Activated T-cell treated with anti-CD3 and anti-CD28 coated beads, Interleukin-2, amount 50 U/mL, for 72 hours (primary cell): Measurements from ENCODE around the gene NOL3. TPM values are rescaled to one million over a fixed set of nuclear protein-coding genes. Genes with fewer than 3 reads are reported as not detected.

ENCODE experiments used
- ATAC-seq, 2 donors: fragments of 150-1000 bp; cut with Tn5 transposase; replicated peaks in 1 of 2; 2 replicates each; pipeline ENCODE4 v1.10.0; 2021; ENCODE audit warnings: moderate library complexity in 2 of 2, mild to moderate bottlenecking in 1 of 2
- DNase-seq, 2 donors: peaks; one replicate each; pipeline ENCODE4 v3.0.0; 2021 to 2022; ENCODE audit warnings: mixed read lengths in 1 of 2
- H3K27ac Mint-ChIP-seq: one replicate; pipeline ENCODE4 v1.8.0; 2022; ENCODE audit warnings: mild to moderate bottlenecking, moderate library complexity, mixed read lengths
- H3K27me3 Mint-ChIP-seq: one replicate; pipeline ENCODE4 v1.8.0; 2022; ENCODE audit warnings: low read depth, mixed read lengths
- H3K36me3 Mint-ChIP-seq, 2 donors: one replicate each; pipeline ENCODE4 v1.8.0; 2022; ENCODE audit warnings: mixed read lengths in 2 of 2, mild to moderate bottlenecking in 1 of 2; ENCODE audit not compliant: insufficient read depth in 2 of 2
- H3K4me1 Mint-ChIP-seq: one replicate; pipeline ENCODE4 v1.8.0; 2022; ENCODE audit warnings: low read depth, mixed read lengths
- H3K4me3 Mint-ChIP-seq, 2 donors: one replicate each; pipeline ENCODE4 v1.8.0; 2022; ENCODE audit warnings: mild to moderate bottlenecking in 2 of 2, mixed read lengths in 2 of 2, moderate library complexity in 2 of 2
- H3K9me3 Mint-ChIP-seq, 2 donors: one replicate each; pipeline ENCODE4 v1.8.0; 2022; ENCODE audit warnings: mixed read lengths in 2 of 2
- total RNA-seq, 2 donors: library from RNA; stranded (reverse); gene quantifications; one replicate each; pipeline ENCODE4 v1.2.3, GENCODE V29; 2022

The NOL3 gene
- total RNA-seq, 2 donors from 2014 or later: 21.6 to 30.6 TPM

DNA sequence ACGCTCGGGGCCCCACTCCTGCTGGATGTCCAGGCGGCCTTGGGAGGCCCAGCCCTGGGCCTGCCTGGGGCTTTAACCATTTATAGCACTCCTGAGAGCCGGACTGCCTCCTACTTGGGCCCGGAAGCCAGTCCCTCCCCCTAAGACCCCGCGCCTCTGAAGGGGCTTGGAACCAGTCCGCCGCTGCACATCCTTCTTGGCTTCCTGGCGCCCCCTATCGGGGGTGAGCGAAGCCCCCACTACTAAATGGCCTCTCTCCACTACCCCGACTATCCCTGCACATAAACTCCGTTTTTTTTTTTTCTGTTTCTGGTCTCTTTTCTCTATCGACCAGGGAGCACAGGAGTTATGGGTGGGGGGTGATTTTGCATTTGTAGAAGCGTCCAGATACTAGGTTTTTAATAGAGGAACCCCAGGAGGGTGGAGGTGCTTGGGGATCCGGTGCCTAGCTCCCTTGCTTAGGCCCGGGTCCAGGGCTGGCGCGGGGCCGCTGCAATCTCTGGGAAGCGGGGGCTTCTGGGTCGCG lies 633 bp upstream of the NOL3 start:
- ATAC-seq: peak; percentile 8 to 12
- H3K4me3 Mint-ChIP-seq: peak overlapping the region; percentile 88 to 92
- no peaks in the 10 kb centered on the region for H3K36me3 Mint-ChIP-seq

DNA sequence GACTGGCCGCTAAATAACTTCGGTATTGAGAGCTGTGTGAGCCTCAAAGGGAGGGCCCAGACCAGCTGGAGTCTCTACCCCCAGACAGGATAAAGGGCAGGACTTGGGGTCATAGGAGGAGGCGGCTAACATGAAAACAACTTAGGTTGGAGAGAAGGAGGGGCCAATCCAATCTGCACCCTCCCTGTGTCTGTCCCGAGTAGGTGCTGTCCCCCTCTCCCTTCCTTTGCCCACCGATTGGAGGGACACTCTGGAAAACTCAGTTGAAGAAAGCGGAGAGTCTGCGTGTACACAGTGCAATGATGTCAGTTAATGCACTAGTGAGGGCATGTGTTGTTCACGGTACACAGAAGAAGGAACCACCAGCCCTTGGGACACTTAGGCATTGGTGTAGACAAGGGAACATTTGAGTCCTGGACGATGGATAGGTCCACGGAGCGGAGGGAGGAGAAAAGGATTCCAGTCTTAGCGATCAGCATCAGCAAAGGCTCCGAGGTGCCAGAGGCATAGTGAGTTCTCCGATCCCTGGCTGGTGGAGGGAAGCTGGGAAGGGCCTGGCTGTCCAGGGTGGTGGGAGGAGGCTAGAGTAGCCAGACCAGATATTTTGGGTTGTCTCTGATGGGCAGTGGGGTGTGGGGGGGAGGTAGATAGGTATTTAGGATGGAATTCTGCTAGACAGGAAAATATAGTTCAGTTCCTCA lies 761 bp downstream of the NOL3 start:
- Mint-ChIP-seq H3K4me1 (peaks cover 49% of the 10 kb centered on the region), H3K36me3 (no peaks in the 10 kb centered on the region), H3K9me3 (no peaks in the 10 kb centered on the region), H3K27me3 (peaks cover 86% of the 10 kb centered on the region), H3K27ac (no peak overlapping the region), H3K4me3 (peak overlapping the region; percentile 37 to 67)
- DNase-seq: no peak
- peak in 1 of 2 donors; percentile 1 for ATAC-seq

More for the DNA sequence above, 633 bp upstream of the NOL3 start:
- peaks cover 58% of the 10 kb centered on the region for H3K4me1 Mint-ChIP-seq
- peaks cover 85% of the 10 kb centered on the region for H3K27me3 Mint-ChIP-seq
- DNase-seq: peak; percentile 63 to 69
- peak overlapping the region; percentile 19 for H3K27ac Mint-ChIP-seq
- H3K9me3 Mint-ChIP-seq: no peaks in the 10 kb centered on the region

DNA sequence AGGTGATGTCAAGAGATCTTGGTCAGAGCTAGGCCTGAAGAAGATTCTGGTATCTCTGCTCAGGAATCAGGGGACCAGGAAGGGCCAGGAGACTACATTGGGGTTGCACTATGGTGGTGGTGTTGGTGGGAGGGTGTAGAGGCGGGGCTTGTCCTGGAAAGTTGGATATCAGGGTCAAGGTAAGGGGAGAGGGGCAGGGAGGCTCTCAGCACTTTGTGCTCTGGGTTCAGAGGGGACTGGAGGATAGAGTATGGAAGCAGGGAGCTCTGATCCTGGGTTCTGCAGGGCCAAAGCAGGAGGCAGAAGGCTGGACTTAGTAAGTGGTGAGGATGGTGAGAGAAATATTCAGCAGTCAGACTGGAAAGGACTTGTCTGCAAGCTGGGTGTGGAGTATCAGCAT lies 3.0 kb downstream of the NOL3 start:
- peaks cover 81% of the 10 kb centered on the region for H3K27me3 Mint-ChIP-seq
- no peaks in the 10 kb centered on the region for H3K9me3 Mint-ChIP-seq
- no peaks in the 10 kb centered on the region for H3K36me3 Mint-ChIP-seq
- peaks cover 47% of the 10 kb centered on the region for H3K4me1 Mint-ChIP-seq
- DNase-seq (no peak), ATAC-seq (no peak)
- no peak overlapping the region for H3K27ac Mint-ChIP-seq
- peak overlapping the region; percentile 83 to 92 for H3K4me3 Mint-ChIP-seq

DNA sequence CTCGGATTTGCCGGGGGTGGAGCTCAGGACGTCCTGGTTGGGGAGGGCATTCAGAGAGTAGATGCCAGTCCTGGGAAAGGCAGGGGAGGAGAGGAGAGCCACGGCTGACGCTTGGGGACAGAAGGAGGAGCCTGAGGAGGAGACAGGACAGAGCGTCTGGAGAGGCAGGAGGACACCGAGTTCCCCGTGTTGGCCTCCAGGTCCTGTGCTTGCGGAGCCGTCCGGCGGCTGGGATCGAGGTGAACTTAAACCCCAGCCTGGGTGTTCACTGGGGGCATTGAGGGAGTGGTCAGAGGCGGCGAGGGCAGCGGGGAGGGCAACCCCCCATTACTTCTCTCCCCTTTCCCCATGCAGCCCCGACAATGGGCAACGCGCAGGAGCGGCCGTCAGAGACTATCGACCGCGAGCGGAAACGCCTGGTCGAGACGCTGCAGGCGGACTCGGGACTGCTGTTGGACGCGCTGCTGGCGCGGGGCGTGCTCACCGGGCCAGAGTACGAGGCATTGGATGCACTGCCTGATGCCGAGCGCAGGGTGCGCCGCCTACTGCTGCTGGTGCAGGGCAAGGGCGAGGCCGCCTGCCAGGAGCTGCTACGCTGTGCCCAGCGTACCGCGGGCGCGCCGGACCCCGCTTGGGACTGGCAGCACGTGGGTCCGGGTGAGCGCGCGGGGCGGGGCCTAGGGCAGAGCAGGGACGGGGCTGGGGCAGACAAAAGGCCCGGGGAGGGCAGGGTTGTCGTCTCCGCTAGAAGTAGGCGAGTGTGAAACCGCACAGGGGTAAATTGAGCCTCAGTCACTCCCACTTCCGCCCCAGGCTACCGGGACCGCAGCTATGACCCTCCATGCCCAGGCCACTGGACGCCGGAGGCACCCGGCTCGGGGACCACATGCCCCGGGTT lies 3.7 kb downstream of the NOL3 start:
- H3K27me3 Mint-ChIP-seq: peaks cover 80% of the 10 kb centered on the region

DNA sequence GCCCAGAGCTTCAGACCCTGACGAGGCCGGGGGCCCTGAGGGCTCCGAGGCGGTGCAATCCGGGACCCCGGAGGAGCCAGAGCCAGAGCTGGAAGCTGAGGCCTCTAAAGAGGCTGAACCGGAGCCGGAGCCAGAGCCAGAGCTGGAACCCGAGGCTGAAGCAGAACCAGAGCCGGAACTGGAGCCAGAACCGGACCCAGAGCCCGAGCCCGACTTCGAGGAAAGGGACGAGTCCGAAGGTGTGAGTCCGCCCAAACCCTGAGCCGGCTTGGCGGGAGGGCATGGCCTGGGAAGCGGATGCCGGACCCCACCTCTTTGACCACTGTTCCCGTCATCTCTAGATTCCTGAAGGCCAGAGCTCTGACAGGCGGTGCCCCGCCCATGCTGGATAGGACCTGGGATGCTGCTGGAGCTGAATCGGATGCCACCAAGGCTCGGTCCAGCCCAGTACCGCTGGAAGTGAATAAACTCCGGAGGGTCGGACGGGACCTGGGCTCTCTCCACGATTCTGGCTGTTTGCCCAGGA lies 4.4 kb downstream of the NOL3 start:
- no peak for ATAC-seq
- Mint-ChIP-seq H3K9me3 (no peaks in the 10 kb centered on the region), H3K27me3 (peaks cover 76% of the 10 kb centered on the region), H3K4me1 (peaks cover 46% of the 10 kb centered on the region), H3K4me3 (peak overlapping the region; percentile 83 to 92), H3K27ac (no peak overlapping the region), H3K36me3 (no peaks in the 10 kb centered on the region)
- DNase-seq: no peak

More for the DNA sequence above, 3.7 kb downstream of the NOL3 start:
- Mint-ChIP-seq H3K9me3 (no peaks in the 10 kb centered on the region), H3K36me3 (no peaks in the 10 kb centered on the region), H3K27ac (no peak overlapping the region), H3K4me3 (peak overlapping the region; percentile 83 to 92), H3K4me1 (peaks cover 49% of the 10 kb centered on the region)
- peak; percentile 76 to 80 for ATAC-seq
- DNase-seq: peak; percentile 72 to 78

DNA sequence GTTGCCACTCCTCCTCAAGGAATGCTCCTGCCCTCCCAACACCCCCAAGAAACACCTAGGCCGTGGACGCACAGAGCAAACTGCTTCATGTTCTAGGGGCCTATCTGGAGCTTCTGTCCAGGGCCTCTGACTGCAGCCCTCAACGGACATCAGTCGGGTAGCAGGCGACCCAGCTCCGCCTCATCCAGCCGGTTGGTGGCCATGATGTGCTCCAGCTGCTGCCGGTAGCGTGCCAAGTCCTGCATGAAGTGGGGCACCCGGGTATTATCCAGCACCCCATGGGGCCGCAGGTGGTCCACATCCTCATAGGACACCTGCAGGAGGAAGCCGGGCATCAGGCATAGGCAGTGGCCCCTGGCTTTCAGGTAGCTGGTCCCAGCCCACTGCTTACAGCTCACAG lies 6.3 kb downstream of the NOL3 start:
- H3K4me1 Mint-ChIP-seq: peaks cover 30% of the 10 kb centered on the region
- no peaks in the 10 kb centered on the region for H3K36me3 Mint-ChIP-seq
- no peak overlapping the region for H3K4me3 Mint-ChIP-seq
- H3K27ac Mint-ChIP-seq: no peak overlapping the region
- peaks cover 61% of the 10 kb centered on the region for H3K27me3 Mint-ChIP-seq
- H3K9me3 Mint-ChIP-seq: no peaks in the 10 kb centered on the region
- DNase-seq (no peak), ATAC-seq (no peak)

DNA sequence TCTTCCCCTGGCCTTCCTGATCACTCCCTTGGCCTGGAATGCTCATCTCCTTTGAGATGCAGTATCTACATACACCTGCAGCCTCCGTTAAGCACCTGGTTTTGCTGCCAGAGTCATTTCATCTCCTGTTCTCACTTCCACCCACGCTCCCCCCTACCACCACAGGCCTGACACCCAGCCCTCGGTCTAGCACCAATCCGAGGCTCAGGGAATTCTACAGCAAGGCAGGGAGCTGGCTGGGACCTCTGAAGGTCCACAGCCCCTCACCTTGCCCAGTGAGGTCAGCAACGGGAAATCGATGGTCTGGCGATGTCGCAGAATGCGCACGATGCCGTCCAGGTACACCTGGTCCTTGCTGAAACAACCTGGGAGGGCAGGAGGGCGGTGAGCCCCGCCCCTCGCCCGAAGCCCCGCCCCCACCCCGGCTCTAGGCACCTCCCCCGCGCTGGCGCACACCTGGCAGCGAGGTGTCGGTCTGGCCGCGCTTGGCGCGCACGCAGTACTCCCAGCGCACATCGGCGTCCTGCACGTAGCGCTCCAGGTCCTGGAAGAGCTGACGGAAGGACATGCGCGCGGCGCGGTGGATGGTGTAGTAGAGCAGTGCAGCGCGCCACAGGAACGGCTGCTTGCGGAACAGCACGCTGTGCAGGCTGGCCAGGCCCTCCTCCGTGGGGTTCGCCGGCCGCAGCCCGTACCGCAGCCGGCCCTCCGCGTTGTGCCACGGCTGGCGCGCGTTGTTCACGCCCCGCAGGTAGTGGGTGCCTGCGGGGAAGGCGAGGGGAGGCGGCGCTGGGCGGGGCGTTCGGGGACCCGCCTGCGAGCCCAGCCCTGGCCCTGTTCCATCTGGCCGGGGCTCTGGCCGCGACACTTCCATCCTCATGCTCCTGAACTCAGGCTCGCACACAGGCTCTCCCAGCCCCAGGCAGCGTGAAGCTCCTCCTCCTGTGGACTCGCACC lies 7.7 kb downstream of the NOL3 start:
- H3K27me3 Mint-ChIP-seq: peaks cover 47% of the 10 kb centered on the region
- H3K36me3 Mint-ChIP-seq: no peaks in the 10 kb centered on the region
- DNase-seq (peak; percentile 50 to 54), ATAC-seq (peak; percentile 50 to 53)
- H3K9me3 Mint-ChIP-seq: no peaks in the 10 kb centered on the region
- H3K4me1 Mint-ChIP-seq: peaks cover 25% of the 10 kb centered on the region
- peak overlapping the region; percentile 65 to 67 for H3K4me3 Mint-ChIP-seq
- H3K27ac Mint-ChIP-seq: no peak overlapping the region

DNA sequence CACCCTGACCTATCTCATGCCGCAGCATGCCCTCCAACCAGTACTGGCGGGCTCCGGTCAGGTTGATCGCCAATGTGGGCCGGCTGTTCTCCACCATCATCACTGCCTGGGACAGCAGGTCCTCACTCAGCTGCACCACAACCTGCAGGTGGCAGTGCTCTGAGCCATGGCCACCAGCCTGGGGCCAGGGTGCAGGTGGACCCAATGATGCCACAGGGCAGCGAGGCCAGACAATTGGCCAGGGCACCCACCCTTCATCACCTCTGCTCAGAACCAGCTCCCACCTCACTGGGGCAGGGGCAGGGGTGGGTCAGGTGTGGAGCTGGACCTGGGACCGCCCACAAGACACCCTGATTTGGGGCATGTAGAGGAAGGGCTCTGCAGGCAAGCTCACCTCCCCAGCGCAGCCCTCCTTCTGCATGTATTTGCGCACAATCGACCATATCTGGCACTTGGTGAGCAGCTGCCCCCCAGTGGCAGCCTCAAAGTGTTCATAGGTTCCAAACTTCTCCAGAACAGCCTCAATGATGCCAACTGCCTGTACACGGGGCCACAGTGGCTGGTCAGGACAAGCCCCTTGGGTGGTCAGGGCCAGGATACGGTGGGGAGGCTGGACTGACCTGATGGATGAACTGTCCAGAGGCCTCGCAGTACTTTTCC lies 9.2 kb downstream of the NOL3 start:
- Mint-ChIP-seq H3K9me3 (no peaks in the 10 kb centered on the region), H3K4me1 (peaks cover 15% of the 10 kb centered on the region), H3K36me3 (no peaks in the 10 kb centered on the region), H3K4me3 (peak overlapping the region in 1 of 2 donors; percentile 21), H3K27ac (no peak overlapping the region), H3K27me3 (peaks cover 37% of the 10 kb centered on the region)
- ATAC-seq (no peak), DNase-seq (no peak)

DNA sequence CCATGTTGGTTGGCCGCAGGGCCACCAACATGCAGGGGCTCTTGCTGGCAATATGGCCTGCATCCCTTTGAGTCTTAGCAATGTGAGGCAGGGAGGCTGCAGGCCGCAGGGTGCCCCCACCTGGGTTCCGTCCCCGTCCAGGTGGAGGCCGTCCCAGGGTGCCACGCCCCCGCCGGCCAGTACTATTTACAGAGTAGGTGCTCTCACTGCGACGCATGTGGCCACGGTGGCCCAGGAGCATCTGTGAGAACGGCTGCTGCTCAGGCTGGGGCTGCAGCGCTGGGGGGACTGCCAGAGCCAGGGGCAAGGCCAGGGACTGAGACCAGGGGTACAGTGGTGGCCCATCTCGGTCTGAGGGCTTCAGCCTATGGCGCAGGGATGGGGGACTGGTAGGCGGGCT lies 9.8 kb downstream of the NOL3 start:
- ATAC-seq (no peak), DNase-seq (no peak)
- Mint-ChIP-seq H3K9me3 (no peaks in the 10 kb centered on the region), H3K27me3 (peaks cover 40% of the 10 kb centered on the region), H3K4me1 (peaks cover 21% of the 10 kb centered on the region), H3K4me3 (no peak overlapping the region), H3K36me3 (peaks cover 0 to under 1% of the 10 kb centered on the region in 2 donors), H3K27ac (no peak overlapping the region)

DNA sequence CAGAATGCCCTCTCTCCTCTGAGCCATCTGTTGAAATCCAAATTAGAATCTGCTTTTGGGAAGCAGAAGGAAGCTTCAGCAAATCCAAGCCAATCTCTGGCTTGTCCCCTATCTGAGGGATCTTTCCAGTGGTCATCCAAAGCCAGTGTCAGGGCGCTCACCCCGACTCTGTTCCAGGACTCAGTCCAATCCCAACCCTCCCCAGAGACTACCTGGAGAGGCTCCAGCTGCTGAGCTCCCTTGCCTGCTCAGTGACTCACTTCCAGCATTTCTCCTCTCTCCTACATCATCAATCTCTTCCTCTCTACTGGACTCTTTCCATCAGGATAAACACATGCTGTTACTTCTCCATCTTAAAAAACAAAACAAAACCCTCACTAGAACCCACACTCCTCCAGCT lies 11.0 kb downstream of the NOL3 start:
- peaks cover 0 to 2% of the 10 kb centered on the region in 2 donors for H3K36me3 Mint-ChIP-seq
- H3K4me1 Mint-ChIP-seq: peaks cover 28% of the 10 kb centered on the region
- H3K9me3 Mint-ChIP-seq: no peaks in the 10 kb centered on the region
- H3K27ac Mint-ChIP-seq: no peak overlapping the region
- DNase-seq (no peak), ATAC-seq (no peak)
- no peak overlapping the region for H3K4me3 Mint-ChIP-seq
- peaks cover 36% of the 10 kb centered on the region for H3K27me3 Mint-ChIP-seq

DNA sequence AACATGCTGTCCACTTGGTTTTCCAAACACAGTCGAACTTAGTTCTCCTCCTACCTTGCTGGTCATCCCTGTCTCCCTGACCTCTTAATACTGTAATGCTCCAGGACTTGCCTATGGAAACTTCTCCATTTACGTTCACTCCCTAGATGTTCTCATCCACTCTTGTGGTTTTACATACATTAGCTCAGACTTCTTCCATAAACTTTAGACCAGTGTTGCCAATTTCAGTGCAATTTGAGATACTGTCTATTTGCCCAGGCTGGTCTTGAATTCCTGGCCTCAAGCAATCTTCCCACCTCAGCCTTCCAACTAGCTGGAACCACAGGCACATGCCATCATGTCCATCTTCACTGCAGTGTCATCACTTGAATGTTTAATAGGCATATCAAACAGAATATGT lies 11.9 kb downstream of the NOL3 start:
- H3K36me3 Mint-ChIP-seq: peaks cover 0 to 2% of the 10 kb centered on the region in 2 donors
- ATAC-seq: no peak
- H3K27ac Mint-ChIP-seq: no peak overlapping the region
- H3K4me3 Mint-ChIP-seq: no peak overlapping the region
- DNase-seq: no peak
- peaks cover 27% of the 10 kb centered on the region for H3K4me1 Mint-ChIP-seq
- H3K9me3 Mint-ChIP-seq: no peaks in the 10 kb centered on the region
- peaks cover 28% of the 10 kb centered on the region for H3K27me3 Mint-ChIP-seq

DNA sequence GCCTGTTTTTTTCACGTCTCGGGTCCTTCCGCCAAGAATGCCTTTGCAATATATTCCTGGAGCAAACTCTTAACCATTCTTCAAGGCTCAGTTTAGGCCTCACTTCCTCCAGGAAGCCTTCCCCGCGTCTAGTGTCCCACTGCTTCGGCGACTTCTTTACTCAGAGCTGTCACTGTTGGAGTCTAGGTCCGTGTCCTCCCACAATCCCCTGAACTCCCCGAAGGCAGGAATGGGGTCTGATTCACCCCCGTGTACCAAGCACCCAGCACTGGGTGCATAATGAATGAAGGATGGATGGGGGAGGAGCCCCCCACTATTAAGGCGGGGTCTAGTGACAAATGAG lies 12.9 kb downstream of the NOL3 start:
- ATAC-seq (no peak), DNase-seq (no peak)
- Mint-ChIP-seq H3K4me3 (no peak overlapping the region), H3K27me3 (peaks cover 21% of the 10 kb centered on the region), H3K36me3 (peaks cover 0 to 2% of the 10 kb centered on the region in 2 donors), H3K4me1 (peaks cover 19% of the 10 kb centered on the region), H3K9me3 (no peaks in the 10 kb centered on the region), H3K27ac (no peak overlapping the region)
